ENCODE results near the gene PATE1.

GRCh38 chr11:125750629-125751028, 4.5 kb downstream of the PATE1 start:
- TF ChIP-seq, protein P1, sequence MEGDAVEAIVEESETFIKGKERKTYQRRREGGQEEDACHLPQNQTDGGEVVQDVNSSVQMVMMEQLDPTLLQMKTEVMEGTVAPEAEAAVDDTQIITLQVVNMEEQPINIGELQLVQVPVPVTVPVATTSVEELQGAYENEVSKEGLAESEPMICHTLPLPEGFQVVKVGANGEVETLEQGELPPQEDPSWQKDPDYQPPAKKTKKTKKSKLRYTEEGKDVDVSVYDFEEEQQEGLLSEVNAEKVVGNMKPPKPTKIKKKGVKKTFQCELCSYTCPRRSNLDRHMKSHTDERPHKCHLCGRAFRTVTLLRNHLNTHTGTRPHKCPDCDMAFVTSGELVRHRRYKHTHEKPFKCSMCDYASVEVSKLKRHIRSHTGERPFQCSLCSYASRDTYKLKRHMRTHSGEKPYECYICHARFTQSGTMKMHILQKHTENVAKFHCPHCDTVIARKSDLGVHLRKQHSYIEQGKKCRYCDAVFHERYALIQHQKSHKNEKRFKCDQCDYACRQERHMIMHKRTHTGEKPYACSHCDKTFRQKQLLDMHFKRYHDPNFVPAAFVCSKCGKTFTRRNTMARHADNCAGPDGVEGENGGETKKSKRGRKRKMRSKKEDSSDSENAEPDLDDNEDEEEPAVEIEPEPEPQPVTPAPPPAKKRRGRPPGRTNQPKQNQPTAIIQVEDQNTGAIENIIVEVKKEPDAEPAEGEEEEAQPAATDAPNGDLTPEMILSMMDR (conservative IDR thresholded peaks at IDR 0.05; ENCODE audit: low read length): no peak
- no peak for TF ChIP-seq EZH2phosphoT487 (IDR thresholded peaks at IDR 0.05; ENCODE audit: borderline replicate concordance, low read depth, low read length)

All from OCI-LY7 (cell line).